Hair follicle dermal papilla cell (primary cell): ENCODE results near the gene ATL3. TPM values are rescaled to one million over a fixed set of nuclear protein-coding genes. Genes with fewer than 3 reads are reported as not detected.

Experiments
- small RNA-seq: library from RNA; depleted of rRNA; stranded (forward); fragments of <200 nt; gene quantifications from one replicate; pipeline ENCODE3, GENCODE V24; 2012
- total RNA-seq: library from RNA; depleted of rRNA; stranded (reverse); fragments of >200 nt; gene quantifications from 2 replicates; pipeline ENCODE4 v1.2.3, GENCODE V29; 2012

ATL3 gene
- 210 and 252 TPM in 2 replicates for total RNA-seq

DNA sequence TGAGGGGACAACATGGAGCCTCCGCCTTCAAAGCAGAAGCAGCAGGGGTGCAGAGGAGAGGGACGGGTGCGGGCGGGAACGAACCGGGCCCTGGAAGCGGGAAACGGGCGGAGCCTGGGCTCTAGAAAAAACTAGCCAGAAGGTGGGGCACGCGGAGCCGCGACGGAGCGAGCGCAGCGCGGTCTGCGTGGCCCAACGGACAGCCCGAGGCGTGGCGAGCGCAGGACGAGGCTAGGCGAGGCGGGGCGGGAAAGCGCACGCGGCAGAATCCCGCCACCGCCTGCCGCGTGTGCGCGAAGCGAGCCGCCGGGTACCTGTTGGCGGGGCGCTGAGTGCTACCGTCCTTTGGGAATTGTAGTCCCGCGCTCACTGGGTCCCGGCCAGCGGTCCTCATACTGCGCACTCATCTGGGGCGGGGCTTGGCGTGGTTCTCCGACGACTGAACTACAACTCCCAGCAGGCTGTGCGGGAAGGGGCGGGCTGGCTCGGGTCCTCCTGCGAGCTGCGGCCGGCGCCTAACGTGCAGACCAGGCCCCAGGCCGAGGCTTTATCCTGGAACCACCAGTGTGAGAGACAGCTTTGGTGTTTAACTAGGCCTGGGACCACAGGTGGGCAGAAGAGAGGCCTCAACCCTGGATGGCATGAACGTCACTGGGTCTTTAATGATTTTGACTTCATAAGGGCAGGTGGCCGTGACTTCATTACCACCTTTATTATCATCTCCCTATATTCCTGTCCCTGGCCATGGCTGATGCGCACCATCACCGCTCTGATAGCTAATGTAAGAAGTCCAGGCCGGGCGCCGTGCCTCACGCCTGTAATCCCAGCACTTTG is at the start of gene ATL3:
TSS of gene ATL3 (minus strand) at position 55 of the 834 bp plus-strand sequence. CDS start at position 14, 41 bp downstream.

DNA sequence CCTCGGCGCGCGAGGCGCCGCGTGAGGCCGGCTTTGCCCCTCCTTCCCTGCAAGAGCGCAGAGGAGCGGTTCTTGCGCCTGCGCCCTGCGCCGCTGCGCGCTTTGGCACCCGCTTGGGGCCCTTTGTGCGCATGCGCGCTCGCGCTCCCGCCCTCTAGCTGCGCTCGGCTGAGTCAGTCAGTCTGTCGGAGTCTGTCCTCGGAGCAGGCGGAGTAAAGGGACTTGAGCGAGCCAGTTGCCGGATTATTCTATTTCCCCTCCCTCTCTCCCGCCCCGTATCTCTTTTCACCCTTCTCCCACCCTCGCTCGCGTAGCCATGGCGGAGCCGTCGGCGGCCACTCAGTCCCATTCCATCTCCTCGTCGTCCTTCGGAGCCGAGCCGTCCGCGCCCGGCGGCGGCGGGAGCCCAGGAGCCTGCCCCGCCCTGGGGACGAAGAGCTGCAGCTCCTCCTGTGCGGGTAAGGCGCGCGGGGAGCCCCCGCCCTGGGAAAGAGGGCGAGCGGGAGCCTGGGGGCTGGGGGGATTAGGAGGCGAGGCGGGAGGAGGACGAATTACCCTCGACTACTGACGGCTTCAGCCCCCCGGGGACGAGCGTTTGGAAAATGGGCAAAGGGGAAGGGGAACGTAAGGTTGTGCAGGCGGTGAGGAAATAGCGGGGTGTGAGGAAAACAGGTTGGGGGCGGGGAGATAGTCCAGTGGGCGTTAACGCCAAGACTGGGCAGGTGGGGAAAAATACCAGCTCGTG is 10.3 kb upstream of the ATL3 start, which contains the start of gene RTN3:
TSS of gene RTN3 (plus strand) at position 180 of the 745 bp plus-strand sequence. CDS start at position 317, 137 bp downstream.

GRCh38 chr11:63614136-63614671 is 57.0 kb downstream of the ATL3 start, which contains the start of gene PLAAT3:
PLAAT3 (minus strand) TSS chr11:63614433; CDS start chr11:63614014, 419 bp downstream.

Small RNA genes lying within 50 kb of the gene (small RNA-seq; reads per million reads assigned to genes)
- not detected for gene AP000753.3

Other genes with a start within 250 kb of the ATL3 start
- not detected in 2 replicates for gene PLAAT5, start 180.2 kb downstream of the ATL3 start, total RNA-seq
- not detected in 2 replicates for gene LGALS12, start 165.3 kb downstream of the ATL3 start, total RNA-seq
- gene PLAAT4, start 134.6 kb downstream of the ATL3 start, total RNA-seq: 6.6 and 7.1 TPM in 2 replicates
- not detected in 2 replicates for gene PLAAT2, start 108.0 kb downstream of the ATL3 start, total RNA-seq
- gene PLAAT3, start 56.9 kb downstream of the ATL3 start, total RNA-seq: 0.81 and 1.2 TPM in 2 replicates
- gene RTN3, start 10.1 kb upstream of the ATL3 start, total RNA-seq: 68.5 and 73.0 TPM in 2 replicates
- gene ZFTA, start 97.4 kb upstream of the ATL3 start, total RNA-seq: 22.7 and 22.9 TPM in 2 replicates
- 18.9 and 23.0 TPM in 2 replicates for gene SPINDOC, start 142.1 kb upstream of the ATL3 start, total RNA-seq
- gene MARK2, start 167.7 kb upstream of the ATL3 start, total RNA-seq: 15.2 and 16.1 TPM in 2 replicates
- 1.6 and 2.1 TPM in 2 replicates for gene RCOR2, start 245.8 kb upstream of the ATL3 start, total RNA-seq